22Rv1 (cell line): Measurements from ENCODE around the gene PPAT.
A peak's percentile ranks its signal among the peaks of the same experiment; 100 is the strongest.

Experiments
- H3K27ac ChIP-seq: fragments of 450-650 bp; 2 replicates; pipeline ENCODE4 v1.5.1; 2017
- ZFX ChIP-seq: fragments of 450-650 bp; IDR thresholded peaks from 2 replicates; pipeline ENCODE4 v1.6.1; 2017; ENCODE audit warnings: antibody characterized with exemption, borderline replicate concordance
- TF ChIP-seq, protein P1 (sequence below): fragments of 450-650 bp; IDR thresholded peaks from 2 replicates; pipeline ENCODE4 v1.5.1; 2017; ENCODE audit warnings: mild to moderate bottlenecking

The PPAT gene

DNA sequence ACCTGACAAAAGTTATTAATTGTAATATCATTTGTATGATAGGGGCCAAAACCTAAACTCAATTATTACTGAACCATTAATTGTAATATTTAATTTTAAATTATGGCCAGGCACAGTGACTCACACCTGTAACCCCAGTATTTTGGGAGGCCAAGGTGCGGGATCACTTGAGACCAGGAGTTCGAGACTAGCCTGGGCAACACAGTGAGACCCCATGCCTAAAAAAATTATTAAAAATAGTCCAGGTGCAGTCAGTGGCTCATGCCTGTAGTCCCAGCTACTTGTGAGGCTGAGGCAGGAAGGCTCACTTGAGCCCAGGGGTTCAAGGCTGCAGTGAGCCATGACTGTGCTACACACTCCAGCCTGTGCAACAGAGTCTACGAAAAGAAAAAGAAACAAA lies 18.0 kb downstream of the PPAT start:
- no peak for TF ChIP-seq ZFX
- TF ChIP-seq, protein P1, sequence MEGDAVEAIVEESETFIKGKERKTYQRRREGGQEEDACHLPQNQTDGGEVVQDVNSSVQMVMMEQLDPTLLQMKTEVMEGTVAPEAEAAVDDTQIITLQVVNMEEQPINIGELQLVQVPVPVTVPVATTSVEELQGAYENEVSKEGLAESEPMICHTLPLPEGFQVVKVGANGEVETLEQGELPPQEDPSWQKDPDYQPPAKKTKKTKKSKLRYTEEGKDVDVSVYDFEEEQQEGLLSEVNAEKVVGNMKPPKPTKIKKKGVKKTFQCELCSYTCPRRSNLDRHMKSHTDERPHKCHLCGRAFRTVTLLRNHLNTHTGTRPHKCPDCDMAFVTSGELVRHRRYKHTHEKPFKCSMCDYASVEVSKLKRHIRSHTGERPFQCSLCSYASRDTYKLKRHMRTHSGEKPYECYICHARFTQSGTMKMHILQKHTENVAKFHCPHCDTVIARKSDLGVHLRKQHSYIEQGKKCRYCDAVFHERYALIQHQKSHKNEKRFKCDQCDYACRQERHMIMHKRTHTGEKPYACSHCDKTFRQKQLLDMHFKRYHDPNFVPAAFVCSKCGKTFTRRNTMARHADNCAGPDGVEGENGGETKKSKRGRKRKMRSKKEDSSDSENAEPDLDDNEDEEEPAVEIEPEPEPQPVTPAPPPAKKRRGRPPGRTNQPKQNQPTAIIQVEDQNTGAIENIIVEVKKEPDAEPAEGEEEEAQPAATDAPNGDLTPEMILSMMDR = no peak
- no peak overlapping the region for H3K27ac ChIP-seq

DNA sequence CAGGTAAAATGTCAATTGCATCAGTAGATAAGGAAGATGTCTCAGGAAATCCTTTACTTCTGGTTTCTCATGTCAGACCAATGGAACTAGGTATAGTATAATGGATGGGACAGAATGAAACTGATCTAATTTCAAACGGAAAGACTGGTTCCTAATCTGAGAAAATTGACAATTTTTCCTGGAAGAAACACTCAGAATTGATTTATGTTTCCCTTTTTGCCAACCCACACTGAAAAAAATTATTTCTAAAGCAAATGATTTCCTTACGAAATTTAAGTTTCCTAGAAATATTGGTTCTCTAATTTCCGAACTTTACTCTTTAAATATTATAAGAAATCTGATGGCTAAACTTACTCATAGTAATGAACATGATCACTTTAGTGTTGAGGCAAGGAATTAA lies 19.1 kb downstream of the PPAT start:
- TF ChIP-seq, protein P1 = no peak
- TF ChIP-seq ZFX = no peak
- H3K27ac ChIP-seq = no peak overlapping the region

DNA sequence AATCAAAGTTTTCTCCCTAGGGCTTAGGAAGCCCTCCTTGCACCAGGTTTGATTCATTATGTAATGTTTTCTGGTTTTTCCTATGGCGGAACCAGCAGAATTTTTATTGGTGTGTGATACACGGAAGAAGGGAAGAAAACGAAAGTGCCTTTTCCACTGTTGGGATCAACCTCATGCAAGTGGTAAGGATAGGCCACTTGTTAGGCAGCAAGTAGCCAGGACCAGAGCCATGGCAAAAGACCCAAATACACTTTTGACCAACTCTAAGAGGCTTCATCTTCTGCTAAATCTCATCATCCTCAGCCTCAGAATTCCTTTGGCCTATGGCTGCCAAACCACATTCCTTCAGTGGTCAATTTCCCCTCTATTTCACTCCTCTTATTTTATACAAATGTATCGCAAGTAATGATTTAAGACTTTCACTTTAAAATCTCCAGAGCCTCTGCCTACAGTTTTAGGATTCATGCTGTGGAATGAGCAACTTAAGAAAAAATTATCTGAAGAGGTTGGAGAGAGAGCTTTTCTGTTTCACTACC lies 21.2 kb downstream of the PPAT start:
- H3K27ac ChIP-seq = no peak overlapping the region

DNA sequence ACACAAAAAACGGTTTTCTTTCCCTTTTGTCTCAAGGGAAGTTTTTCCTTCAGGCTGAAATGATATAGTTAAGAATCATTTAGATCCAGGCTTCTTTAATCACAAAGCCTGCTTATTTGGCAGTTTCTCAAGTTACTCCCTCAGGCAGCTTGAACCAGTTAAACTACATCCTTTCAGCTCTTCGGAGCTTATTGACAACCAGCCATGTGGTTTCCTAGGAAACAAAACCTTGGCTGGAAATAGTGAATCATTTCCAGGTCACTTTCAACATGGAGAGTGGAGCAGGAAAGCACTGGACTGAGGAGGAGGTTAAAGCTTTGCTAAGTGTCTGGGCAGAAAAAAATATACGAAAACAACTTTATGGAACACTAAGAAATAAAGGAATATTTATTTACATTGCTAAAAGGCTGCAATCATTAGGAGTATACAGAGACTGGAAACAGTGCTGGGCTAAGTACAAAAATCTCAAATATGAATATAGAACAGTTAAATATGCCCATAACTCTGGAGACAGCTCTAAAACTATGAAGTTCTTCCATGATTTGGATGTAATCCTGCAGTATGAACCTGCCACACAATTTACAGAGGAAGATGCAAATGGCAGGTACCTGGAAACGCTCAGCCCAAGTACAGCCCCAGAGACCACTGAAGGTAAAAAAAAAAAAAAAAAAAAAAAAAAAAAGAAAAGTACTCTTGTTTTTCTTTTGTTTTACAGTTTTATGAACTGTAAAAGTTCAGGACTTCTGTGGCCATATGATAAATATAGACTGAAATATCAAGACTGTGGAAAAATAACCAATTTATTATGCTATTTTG lies 25.0 kb downstream of the PPAT start:
- TF ChIP-seq, protein P1 = no peak
- no peak for TF ChIP-seq ZFX
- H3K27ac ChIP-seq = peak overlapping the region; percentile 81

More for the DNA sequence above, 21.2 kb downstream of the PPAT start:
- TF ChIP-seq ZFX = no peak
- TF ChIP-seq, protein P1 = no peak

DNA sequence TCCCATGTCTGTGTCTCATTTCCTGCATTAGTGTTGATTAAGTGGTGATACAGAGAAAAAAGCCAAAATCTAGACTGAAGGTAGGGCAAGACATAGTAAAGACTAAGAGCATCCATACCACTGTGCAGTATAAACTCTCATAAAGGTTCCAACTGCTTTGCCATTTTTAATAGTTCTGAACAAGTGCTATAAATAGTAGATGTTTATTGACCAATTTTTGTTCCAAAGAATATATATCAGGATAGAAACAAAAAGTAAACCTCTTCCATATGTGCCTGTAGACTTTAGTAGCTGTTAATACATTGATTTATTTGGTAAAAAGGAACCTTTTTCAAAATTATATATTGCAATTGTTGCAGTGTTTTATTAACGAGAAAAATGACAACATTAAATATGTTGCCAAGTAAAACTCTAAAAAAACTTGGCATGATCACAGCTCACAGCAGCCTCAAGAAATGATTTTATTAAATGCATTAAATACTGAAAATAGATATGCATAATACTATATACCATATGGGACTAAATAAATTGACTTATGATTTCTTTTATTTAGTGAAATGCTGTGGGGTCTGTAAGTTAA lies 25.8 kb downstream of the PPAT start:
- H3K27ac ChIP-seq = peak overlapping the region; percentile 81
- no peak for TF ChIP-seq ZFX
- TF ChIP-seq, protein P1 = no peak

DNA sequence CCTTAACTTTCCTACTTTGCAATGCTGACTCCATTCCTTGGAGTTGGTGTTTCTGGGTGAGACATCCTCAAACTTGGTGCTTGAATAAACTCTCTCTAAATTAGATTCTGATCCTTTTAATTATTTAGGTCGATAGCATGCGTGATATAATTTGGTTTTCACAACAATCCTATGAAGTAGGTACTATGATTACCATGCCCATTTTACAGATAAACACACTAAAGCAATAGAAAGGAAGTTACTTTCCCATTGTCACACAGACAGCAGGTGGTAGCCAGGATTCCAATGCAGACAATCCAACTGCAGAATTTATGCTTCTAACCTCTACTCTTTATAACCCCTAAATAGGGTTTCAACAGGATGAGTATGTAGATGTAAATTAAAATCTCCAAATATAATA lies 26.4 kb downstream of the PPAT start:
- no peak for TF ChIP-seq ZFX
- TF ChIP-seq, protein P1 = no peak
- peak overlapping the region; percentile 81 for H3K27ac ChIP-seq

DNA sequence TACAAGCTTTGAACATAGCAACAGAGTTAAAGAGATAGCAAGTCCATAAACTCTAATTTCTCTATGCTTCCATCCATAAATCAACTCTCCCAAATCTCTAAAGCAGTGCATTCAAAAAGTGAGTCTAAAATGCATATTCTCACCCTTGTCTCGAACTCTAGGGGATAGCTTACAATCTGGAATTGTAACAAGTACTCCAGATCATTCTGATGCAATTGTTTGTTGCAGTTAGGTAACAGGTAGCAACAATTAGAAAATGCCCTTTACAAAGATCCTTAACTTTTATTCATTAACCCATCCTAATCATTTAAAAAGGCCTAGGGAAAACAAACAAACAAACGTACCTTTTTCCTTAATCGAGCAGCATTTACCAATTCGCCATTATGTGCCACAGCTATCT lies 29.3 kb downstream of the PPAT start:
- TF ChIP-seq, protein P1 = no peak
- no peak for TF ChIP-seq ZFX
- no peak overlapping the region for H3K27ac ChIP-seq
